Measurements from ENCODE around the gene NAA16. TPM values are rescaled to one million over a fixed set of nuclear protein-coding genes. Genes with fewer than 3 reads are reported as not detected.
"Not testable (repeated sequence)": the region's sequence is repeated elsewhere in the genome, so short reads cannot be mapped to it uniquely, and the experiment has no call there.

NAA16 gene
- total RNA-seq, 1 donor from 2014 or later: 4.6 TPM

DNA sequence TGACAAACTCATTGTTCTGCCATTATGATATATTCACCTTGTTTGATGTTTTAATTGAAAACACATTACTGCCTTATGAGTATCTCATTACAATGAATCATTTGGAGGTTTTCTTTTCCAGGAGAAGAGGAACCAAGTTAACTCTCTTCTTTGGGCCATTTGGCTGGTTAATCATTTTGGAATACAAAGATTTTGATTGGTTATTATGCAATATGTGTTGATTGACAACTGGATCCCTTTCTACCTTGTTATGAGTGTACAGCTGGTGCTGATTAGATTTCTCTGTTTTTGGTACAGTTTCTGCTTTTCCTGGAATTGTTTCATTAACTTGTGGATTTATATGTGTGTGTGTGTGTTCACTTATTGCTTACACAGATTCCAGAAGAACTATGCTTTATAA lies 97.1 kb downstream of the NAA16 start:
- DNase-seq (ENCODE audit: low read depth in 2 of 2): no peak

DNA sequence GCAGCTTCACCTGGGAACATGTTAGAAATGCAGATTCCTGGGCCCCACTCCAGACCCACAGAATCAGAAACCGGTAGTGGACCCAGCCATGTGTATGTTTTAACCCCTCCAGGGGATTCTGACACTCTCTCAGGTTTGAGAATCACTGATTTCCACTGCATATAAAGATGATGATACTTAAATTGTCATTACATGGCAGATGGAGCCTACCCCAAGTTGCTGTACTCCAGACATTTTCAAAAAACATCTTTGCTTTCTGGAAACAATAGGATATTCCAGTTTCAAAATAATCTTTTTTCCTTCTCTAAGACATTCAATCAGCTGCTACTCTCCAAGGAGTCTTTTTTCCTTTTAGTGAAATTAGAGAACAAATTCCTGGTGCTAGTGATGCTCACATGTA lies 97.7 kb downstream of the NAA16 start:
- DNase-seq (ENCODE audit: low read depth in 2 of 2): no peak

DNA sequence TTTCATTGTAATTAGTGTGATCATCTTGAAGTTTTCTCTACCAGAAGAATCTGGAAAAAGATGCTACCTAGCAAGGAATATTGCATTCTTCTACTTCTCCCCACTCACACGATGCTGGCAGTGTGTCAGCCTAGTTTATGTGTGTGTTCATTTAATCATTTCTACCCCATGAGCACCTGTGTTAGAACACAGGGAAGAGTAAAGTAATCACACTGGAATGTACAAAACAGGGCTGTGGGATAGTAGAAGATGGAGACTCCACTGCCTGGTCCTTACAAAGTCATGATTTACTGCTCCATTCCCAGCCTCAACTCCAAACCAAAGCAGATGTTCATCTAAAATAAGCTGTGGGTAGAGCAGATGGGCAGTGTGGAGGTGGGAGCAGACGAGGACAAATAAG lies 98.5 kb downstream of the NAA16 start:
- no peak for DNase-seq (ENCODE audit: low read depth in 2 of 2)

DNA sequence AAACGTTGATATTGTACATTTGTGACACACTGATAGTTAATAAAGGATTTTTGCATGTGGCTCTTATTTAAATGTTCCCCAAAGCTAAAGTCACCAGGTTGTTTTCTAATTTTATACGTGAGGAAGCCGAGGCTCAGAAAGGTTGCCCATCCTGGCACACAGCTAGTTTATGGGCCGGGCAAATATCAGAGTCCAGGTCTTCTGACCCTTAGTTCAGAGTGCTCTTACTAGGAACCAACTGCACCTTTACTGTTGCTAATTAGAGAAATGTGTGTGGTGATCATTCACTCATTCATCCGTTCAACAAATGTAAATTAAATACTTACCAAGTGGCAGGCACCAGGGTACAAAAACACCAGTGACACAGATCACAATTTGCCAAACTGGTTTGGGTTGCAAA lies 100.0 kb downstream of the NAA16 start:
- no peak for DNase-seq (ENCODE audit: low read depth in 2 of 2)

DNA sequence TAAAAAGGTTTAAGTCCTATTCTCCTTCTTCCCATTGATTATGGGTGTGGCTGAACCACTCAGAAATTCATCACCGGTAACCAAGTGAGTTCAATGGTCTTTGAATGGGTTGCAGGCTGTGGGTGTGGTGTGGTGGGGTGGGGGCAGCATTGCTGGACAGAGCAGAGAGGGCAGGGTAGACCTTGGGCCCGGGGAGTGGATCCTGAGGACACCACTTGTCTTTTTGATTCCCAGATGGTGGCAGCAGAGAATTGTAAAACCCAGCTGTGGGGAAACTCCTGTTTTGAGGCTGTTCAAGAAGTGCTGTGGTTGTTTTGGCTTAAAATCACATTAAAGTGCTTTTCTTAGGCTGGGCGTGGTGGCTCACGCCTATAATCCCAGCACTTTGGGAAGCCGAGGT lies 100.5 kb downstream of the NAA16 start:
- peak; percentile 44 to 67 for DNase-seq (ENCODE audit: low read depth in 2 of 2)

DNA sequence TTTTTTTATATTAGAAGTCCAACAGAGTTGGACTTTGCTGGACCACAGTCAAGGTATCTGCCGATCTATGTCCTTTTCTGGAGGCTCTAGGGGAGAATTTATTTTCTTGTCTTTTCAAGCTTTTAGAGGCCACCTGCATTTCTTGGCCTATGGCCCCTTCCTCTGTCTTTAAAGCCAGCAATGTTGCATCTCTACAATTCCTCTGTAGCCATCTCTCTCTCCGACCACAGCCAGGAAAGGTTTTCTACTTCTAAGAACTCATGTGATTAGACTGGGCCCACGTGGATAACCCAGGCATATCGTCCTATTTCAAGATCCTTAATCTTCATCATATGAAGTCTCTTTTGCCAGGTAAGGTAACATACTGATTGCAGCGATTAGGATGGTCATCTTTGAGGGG lies 102.8 kb downstream of the NAA16 start:
- DNase-seq (ENCODE audit: low read depth in 2 of 2): no peak

DNA sequence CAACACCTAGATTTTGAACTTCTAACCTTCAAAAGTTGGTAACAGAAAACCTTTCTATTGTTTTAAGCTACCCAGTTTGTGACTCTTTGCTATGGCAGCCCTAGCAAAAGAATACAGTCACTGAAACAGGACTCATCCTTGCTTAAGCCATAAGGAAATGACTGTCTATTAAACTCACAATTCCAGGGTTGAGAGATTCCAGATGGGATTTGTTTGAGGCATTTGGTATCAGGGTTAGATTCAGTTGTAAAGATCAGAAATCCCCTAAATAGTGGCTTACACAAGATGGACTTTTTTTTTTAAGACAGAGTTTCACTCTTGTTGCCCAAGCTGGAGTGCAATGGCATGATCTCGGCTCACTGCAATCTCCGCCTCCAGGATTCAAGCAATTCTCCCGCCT lies 105.2 kb downstream of the NAA16 start:
- DNase-seq (ENCODE audit: low read depth in 2 of 2): no peak

DNA sequence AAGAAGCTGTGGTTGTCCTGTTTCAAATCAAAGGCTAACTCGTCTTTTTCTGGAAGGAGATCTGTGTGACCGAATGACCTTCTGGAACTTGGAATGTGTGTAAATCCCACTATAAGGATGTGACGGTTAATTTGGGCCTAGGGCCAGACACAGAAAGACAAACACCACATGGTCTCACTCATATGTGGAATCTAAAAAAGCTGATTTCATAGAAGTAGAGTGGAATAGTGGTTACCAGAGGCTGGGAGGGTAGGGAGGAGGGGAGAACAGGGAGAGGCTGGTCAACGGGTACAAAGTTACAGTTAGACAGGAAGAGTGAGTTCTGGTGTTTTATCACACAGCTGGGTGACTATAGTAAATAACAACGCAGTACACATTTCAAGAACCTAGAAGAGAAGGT lies 107.0 kb downstream of the NAA16 start:
- no peak for DNase-seq (ENCODE audit: low read depth in 2 of 2)

DNA sequence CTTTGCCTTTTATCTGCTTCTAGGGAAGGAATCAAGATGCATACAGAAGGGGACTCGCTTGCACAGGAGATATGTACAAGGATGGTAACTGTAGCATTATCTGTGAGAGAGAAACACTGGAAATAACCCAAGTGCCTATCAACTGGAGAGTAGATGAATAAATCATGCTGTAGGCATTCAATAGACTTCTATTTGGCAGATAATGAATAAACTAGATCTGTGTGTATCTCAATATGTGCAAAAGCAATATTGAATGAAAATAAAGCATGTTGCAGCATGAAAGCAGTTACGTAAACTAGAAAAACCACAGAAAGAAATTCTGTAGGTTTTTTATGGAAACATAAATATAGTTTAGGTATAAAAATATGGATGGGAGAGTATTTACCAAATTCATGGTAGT lies 107.7 kb downstream of the NAA16 start:
- no peak for DNase-seq (ENCODE audit: low read depth in 2 of 2)

DNA sequence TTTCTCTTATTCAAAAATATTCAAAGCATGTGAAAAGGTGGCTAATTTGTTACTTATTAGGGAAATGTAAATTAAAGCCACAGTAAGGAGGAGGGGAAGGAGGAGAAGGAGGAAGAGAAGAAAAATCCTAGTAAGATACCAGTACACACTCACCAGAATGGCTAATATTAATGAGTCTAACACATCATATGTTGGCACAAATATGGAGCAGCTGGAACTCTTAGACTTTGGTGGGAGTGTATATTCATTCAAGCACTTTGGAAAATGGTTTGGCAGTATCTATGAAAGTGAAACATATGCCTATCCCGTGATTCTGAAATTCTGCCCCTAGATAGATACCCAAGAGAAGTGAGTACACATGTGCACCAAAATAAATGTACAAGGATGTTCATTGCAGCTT lies 108.1 kb downstream of the NAA16 start:
- no peak for DNase-seq (ENCODE audit: low read depth in 2 of 2)

DNA sequence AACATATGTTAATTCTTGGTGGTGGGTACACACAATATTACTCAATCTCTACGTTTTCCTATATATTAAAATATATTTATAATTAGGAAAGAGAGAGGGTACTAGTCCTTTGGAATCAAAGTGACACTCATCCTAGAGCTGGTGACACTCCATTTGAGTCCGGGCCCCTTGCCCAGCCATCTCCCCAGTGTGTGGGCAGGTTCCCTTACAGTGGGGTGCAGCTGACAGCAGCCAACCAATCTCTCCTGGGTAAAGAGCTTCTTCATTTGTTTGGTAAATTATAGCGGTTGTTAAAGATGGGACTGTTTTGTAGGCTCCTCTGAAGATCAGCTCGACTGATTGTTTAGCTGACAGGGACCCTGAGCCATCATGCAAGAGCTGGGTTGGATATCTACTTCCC lies 109.1 kb downstream of the NAA16 start:
- DNase-seq (ENCODE audit: low read depth in 2 of 2): no peak

DNA sequence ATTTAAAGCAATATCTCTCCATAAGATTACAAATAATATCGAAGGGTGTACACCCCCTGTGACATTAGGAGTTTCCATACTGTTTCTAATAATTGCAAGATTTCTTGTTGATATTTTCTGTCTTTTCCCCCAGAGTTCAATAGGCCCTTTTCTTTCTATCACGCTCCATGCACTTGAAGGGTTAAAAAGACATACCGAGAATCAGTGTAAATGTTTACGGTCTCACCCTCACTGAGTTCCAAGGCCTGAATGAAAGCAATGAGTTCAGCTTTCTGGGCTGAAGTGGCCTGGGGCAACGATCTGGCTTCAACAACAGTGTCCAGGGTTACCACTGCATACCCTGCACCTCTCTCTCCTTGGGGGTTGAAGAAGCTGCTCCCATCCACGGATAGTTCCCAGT lies 110.3 kb downstream of the NAA16 start:
- not testable (repeated sequence) for DNase-seq (ENCODE audit: low read depth in 2 of 2)

DNA sequence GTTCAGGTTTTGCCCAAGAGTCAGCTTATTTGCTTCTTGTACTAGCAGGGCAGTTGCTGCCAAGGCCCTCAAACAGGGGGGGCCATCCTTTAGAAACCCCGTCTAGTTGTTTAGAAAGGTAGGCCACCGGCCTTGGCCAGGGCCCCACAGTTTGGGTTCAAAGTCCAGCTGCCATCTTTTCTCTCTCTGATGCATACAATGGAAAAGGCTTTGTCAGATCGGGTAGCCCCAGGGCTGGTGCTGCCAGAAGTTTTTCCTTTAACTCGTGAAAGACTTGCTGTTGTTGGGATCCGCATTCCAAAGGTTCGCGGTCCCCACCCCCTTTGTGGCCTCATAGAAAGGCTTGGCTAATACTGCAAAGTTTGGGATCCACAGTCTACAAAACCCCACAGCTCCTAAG lies 110.9 kb downstream of the NAA16 start:
- not testable (repeated sequence) for DNase-seq (ENCODE audit: low read depth in 2 of 2)

DNA sequence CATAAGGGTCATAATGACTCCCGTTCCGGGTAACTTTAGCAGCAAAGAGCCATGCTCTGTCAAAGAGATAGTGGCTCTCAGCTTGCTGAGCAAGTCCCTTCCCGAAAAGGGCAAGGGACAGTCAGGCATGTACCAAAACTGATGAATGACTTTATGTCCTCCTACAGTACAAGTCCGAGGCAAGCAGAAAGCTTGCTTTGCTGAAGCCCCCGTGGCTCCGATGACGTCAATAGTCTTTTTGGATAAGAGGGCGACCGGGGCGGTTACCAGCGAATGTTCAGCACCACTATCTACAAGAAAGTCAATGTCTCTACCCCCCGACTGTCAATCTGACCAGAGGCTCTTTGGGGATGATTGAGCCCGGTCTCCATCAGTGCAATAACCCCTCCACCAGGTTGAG lies 112.2 kb downstream of the NAA16 start:
- not testable (repeated sequence) for DNase-seq (ENCODE audit: low read depth in 2 of 2)

DNA sequence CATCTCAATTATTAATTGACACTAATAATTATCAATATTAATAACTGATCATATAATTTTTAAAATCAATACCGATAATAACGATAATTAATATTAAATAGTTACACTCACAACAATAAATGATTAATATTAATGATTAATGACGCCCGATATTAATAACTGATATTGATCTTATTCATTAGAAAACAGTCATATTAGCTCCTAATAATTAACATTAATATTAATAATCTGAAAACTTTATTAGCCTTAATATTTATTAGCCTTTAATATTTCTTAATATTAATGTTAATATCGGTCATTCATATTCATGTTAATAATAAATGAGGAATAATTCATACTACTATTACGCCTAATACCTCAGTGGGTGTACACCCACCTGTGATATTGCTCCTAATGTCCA lies 113.6 kb downstream of the NAA16 start:
- DNase-seq (ENCODE audit: low read depth in 2 of 2): not testable (repeated sequence)

DNA sequence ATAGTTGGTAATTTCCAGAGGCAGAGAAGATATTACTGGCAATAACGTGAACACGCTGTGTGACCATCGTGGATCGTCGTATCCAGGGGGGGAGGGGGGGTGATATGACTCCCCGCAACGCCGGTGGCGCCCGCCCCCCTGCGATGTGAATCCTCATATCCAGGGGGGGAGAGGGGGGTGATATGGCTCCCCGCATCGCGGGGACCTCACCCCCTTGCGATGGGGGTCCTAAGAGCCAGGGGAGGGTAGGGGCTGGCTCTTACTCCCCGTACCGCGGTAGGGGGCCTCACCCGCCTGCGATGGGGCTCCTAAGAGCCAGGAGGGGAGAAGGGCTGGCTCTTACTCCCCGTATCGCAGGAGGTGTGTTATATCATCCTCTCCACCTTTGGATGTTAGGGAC lies 115.0 kb downstream of the NAA16 start:
- DNase-seq (ENCODE audit: low read depth in 2 of 2): no peak

Other genes starting within 250 kb of the NAA16 start
- gene WBP4, start 249.8 kb upstream of the NAA16 start, total RNA-seq: 5.0 and 6.9 TPM in 2 replicates
- gene KBTBD6, start 178.5 kb upstream of the NAA16 start, total RNA-seq: 5.9 and 9.5 TPM in 2 replicates
- 4.6 and 7.5 TPM in 2 replicates for gene KBTBD7, start 116.7 kb upstream of the NAA16 start, total RNA-seq
- gene MTRF1, start 47.7 kb upstream of the NAA16 start, total RNA-seq: 6.5 and 11.1 TPM in 2 replicates
- 27.6 and 144 TPM in 2 replicates for gene RGCC, start 146.3 kb downstream of the NAA16 start, total RNA-seq

All from lung microvascular endothelial cell (primary cell).